EL (cell line): ENCODE measurements around the gene GDPD3.
A peak's percentile ranks its signal among the peaks of the same experiment; 100 is the strongest.
"Not testable (repeated sequence)": the region's sequence is repeated elsewhere in the genome, so short reads cannot be mapped to it uniquely, and the experiment has no call there.

Source experiments
- DNase-seq: peaks from one replicate; pipeline ENCODE4 v3.0.0-alpha.2; 2016

GDPD3 gene

GRCh38 chr16:30122604-30123160, 9.3 kb upstream of the GDPD3 start:
- DNase-seq, result no peak

- no peak for DNase-seq
Observed at GRCh38 chr16:30121741-30122571, 8.6 kb upstream of the GDPD3 start.

DNA sequence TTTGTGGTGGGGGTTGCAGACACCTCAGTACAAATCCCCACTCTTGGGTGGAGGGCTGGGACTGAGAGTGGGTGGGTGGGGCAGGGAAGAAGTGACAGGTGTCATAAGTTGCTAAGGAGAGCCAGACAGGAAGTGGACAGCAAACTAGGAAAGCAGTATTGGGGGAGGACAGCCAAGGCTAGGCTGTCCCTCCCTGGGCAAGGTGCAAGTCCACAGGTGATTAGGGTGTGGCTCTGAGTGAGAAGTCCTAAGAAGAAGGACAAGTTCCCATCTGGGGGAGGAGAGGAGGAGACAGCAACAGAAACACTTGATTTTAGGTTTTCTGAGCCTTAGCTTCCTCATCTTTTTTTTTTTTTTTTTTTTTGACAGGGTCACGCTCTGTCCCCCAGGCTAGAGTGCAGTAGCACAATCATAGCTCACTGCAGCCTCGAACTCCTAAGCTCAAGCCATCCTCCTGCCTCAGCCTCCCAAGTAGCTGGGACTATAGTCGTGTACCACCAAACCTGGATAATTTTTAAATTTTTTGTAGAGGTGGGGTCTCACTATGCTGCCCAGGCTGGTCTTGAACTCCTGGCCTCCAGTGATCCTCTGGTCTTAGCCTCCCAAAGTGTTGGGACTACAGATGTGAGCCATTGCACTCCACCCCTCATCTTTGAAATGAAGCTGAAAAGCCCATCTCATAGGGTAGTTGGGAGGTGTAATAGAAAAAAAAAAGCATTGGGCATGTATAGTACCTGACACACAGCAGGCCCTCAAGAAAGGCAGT, 7.2 kb upstream of the GDPD3 start:
- DNase-seq, result no peak

- no peak for DNase-seq
Observed at GRCh38 chr16:30119428-30119827, 6.1 kb upstream of the GDPD3 start.

DNA sequence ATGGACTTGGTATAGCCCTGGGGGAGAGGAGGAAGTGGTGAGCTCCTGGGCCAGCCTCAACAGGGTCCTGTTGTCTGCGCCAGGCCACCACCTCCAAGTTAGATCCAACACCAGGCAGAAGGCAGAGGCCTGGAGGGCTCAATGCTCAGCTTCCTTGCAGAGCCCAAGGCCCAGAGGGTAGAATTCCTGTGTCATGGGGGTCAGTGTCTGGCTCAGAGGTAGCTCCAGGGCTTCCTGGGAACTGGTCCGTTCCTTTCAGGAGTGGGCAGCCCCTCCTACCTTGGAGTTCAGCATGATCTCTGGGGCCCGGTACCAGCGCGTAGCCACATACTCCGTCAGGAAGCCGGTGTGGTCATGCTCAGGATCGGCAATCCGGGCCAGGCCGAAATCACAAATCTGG, 4.4 kb upstream of the GDPD3 start:
- no peak for DNase-seq

DNA sequence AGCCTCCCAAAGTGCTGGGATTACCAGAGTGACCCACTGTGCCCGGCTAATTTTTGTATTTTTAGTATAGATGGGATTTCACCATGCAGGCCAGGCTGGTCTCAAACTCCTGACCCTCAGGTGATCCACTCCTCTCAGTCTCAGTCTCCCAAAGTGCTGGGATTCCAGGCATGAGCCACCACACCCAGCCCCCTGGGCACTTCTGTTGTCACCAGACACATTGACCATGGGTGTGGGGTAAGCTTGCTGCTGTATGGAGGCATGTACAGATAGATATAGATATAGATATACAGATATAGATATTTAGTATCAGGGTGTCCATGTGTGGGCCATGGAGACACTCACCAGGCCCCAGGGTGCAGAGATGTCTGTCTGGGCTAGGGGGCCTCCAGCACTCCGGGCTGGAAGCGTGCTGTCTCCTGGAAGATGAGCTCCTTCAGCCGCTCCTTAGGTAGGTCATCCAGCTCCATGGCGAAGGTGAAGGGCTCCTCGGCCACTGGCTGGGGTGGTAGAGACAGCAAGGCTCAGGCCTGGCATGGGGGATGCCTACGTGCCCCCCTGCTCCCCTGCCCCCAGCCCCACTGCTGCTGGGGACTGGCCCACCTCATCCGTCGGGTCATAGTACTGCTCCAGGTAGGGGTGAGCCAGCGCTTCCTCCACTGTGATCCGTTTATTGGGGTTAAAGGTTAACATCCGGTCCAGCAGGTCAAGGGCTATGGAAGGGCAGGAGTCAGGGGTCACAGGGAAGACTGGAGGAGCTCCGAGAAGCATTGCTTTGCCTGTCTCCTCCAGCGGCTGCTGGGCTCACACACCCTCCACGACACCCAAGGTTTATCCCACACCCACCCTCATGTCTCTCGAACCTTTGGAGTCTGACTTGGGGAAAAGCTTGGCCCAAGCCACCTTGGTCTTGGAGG, 3.2 kb upstream of the GDPD3 start:
- DNase-seq, result no peak

GRCh38 chr16:30115238-30115637, 1.9 kb upstream of the GDPD3 start:
- no peak for DNase-seq

- DNase-seq, result not testable (repeated sequence)
Observed at GRCh38 chr16:30114833-30115232, 1.5 kb upstream of the GDPD3 start.

DNA sequence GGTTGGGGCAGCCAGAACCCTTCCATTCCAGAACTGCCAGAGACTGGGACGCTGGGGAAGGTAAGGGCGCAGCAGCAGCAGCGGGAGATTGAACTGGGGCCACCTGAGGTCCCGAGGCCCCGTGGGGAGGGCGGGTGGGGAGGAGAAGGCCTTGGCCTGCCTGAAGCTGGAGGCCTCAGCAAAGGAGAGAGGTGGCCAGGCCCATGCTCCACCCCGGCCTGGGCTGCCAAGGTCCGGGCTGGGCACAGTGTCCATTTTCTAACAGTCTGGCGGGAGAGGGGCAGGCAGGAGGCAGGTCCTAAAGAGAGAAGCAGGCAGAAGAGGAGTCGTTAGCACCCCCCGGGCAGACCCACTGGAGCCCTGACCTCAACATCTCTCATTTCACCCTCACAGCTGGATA, 1.1 kb upstream of the GDPD3 start:
- no peak for DNase-seq

- peak; percentile 41 for DNase-seq
Observed at GRCh38 chr16:30113711-30114333, 485 bp upstream of the GDPD3 start.

DNA sequence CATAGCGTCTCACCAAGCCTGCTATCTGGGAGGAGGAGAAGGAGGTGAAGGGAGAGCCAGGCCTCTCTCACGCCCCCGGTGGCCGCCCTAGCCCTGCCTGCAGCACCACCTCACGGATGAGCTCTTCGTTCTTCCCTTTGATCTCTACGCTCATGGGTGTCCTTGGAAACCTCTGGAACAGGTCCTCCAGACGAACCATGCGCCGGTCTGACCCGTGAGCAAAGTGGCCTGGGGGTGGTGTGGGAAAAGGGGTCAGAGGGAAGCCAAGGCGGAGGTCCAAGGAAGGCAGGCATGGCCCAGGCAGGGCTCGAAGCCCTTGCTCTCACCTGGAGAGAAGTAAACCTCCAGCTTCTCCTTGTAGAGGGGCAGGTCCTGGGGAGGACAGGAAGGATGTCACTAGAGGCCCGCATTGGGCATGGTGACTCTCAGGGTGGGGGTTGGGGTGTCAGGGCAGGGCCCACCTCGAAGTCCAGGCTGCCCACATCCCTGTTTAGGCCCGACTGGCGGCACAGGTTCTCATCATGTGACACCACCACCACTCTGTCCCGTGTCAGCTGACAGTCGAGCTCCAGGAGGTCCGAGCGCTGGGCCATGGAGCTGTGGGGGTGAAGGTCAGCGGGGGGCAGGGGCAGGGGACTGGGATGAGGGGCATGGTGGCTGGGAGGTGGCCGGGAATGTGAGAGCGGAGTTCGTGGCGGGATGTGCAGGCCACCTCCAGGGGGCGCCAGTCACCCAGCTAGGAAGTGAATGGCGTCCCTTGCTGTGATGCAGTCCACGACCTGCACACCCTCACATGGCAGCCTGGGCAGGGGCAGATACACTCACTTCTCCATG, 923 bp downstream of the GDPD3 start:
- peak; percentile 45 for DNase-seq

DNA sequence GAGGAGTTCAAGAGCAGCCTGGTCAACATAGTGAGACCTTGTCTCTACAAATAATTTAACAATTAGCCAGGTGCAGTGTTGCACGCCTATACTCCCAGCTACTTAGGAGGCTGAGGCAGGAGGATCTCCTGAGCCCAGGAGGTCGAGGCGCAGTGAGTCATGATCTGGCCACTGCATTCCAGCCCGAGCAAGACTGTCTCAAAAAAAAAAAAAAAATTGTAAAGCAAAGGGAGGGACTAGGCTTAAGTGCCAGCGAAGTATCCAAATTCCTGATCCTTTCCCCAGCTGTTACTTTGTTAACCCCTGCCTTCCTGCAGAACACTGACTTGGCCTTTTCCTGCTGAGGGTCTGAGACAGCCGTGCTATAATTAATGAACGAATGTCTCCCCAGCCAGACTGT, 2.7 kb downstream of the GDPD3 start:
- peak; percentile 27 for DNase-seq

DNA sequence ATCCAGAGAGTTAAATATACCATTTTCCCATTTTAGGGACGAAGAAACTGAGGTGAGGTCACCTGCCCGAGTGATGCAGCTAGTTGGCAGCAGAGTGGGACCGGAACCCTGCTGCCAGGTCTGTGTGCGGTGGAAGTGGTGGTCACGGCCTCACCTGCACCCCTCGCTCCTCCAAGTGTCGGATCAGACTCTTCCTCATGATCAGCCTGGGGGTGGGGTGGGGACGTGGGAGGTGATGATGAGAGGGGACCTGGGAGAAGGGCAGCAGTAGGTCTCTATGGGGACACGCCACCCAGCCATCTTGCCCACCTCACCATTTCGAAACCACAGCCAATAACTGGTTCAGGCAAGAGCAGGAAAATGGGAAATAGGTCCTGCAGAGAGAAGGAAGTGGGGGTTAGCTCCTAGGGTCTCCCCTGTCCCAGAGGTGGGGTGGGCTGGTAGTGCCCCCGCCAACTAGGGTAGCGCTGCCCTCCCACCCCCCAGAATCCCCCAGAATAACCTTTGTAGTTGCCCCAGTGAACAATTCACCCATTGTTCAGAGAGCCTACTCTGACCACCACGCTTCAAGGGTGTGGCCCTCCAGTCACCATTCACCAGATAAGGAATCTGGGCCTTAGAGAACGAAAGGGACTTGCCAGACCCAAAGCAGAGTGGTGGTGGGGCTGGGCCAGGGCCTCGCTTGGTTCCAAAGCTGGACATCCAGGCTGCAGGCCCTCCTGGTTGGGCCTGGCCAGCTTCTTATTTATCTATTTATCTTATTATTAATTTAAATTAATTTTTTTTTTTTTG, 5.1 kb downstream of the GDPD3 start:
- DNase-seq, result no peak

DNA sequence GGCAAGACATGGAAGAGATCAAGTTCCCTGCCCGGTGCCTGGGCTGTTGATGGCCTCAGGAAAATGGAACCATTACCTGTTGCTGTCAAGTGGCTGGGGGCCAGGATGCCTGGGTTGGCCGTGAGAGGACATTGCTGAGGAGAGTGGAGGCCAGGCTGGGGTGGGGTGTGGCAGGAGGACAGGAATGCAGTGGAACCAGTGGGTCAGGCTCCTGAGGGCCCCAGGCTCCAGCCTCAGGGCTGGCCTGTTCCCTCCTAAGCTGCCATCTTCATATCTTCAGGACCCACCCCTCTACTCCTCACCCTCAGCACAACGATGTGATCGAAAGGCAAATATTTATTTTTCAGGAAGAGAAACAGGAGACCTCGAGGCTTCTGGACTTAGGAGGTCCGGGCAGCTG, 8.8 kb downstream of the GDPD3 start:
- DNase-seq, result no peak

DNA sequence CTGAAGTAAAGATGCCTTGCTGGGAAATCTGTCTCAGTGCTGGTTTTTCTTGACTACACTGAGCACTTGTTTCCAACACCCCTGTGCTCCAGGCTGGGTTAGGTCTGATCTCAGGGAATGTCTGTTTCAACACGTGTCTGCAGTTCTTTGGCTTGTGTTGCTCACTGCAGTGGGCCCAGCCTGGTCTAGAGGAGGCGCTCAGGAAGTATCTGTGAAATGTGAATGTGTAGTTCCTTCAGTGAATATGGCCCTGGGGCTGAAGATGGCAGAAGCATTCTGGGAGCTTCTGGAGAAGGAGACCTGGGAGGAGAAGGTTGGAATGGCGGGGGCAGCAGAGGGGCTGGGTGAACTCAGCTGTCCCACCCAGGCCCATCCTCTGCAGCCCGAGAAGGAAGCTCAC, 9.2 kb downstream of the GDPD3 start:
- no peak for DNase-seq

DNA sequence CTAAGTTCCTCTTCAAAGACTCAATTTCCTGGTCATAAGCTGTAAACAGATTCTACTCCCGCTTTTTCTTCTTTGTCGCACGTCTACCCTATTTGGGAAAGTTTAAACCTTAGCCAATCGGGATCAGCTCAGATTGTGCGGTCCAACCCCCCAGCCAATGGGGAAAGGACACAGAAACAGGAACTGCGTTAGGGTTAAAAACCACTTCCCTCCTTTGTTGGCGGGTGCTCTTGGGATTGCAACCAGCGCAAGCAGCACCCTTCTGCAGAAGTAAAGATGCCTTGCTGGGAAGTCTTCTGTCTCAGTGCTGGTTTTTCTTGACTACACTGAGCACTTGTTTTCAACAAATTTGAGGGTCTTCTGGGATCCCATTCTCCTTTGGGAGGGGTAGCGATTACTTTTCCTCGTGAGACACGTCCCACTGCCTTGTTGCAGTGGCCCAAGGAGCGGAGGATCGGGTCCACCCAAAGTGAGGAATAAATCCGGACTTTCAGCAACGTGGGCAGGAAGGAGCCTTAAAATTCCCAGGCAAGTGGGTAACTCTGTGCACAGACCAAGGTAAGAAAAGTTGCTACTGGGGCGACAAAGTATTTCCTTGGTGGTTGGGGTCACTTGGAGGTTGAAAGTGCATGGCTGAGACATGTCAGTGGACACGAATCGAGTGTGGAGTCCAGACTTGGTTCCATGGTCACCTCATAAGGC, 16.3 kb downstream of the GDPD3 start:
- DNase-seq, result no peak

GRCh38 chr16:30096105-30096861, 17.1 kb downstream of the GDPD3 start, which contains the start of gene YPEL3:
YPEL3 (minus strand) TSS chr16:30096213; CDS start chr16:30095482, 731 bp downstream.
- peak; percentile 87 for DNase-seq

DNA sequence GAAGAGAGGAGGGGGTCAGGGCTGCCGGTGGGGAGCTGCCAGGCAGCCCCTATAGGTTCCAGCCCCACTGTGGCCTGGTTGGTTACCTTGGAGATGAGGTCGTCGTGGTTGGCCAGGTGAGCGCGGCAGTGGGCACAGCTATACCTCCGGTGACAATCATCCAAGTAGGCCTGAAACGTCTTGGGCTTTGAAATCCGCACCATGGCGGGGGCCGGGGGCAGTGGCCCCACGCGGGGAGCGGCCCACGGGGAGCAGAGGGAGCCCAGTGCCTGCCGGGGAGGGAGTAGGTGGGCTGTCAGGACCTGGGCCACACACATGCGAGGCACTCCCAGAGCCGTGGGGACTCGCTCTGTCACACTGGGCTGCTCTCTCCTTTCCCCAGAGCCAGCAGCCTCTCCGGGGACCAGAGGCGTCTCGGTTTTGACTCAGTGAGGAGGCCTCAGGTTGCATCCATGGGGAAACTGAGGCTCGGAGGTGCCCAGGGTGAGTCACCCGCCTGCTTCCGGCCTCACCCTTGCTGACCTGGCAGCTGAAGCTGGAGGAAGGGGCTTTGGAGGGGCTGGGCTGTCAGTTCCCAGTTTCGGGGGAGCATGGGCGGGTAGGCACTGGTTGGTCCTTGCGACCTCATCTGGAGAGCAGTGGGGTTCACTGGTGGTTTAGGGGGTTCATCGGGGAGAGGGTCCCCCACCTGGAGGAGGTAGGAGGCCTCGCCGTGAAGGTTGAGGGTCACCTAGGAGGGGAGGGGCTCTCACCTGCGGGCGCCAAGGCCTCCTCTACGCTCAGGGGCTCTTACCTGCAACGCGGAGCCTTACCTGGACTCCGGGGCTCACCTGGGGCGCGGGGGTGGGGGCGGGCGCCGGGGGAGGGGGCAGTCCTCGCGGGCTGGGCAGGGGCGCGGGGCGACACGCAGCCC, 17.9 kb downstream of the GDPD3 start:
- no peak for DNase-seq
